GM18951 (cell line): ENCODE data around the gene CIT.

Experiments used
- POLR2A ChIP-seq: IDR thresholded peaks from 4 replicates; pipeline ENCODE4 v1.6.1; 2011; ENCODE audit warnings: mild to moderate bottlenecking; ENCODE audit not compliant: insufficient read length, insufficient read depth; ENCODE audit errors: extremely low read depth
- in situ Hi-C: fragments of 300-500 bp; cut with MboI; formaldehyde crosslinking; loops from one replicate; pipeline ENCODE4 v1.12.0; 2022; ENCODE audit warnings: low sequenced_read_pairs, mixed read lengths, inconsistent platforms; ENCODE audit not compliant: unreplicated experiment

Gene CIT

GRCh38 chr12:119840582-119840981 lies 36.5 kb downstream of the CIT start:
- in situ Hi-C loops: no loop called here
- no peak for TF ChIP-seq POLR2A

- in situ Hi-C loops: no loop called here
- no peak for TF ChIP-seq POLR2A
Measured at GRCh38 chr12:119840168-119840567, 37.0 kb downstream of the CIT start.

DNA sequence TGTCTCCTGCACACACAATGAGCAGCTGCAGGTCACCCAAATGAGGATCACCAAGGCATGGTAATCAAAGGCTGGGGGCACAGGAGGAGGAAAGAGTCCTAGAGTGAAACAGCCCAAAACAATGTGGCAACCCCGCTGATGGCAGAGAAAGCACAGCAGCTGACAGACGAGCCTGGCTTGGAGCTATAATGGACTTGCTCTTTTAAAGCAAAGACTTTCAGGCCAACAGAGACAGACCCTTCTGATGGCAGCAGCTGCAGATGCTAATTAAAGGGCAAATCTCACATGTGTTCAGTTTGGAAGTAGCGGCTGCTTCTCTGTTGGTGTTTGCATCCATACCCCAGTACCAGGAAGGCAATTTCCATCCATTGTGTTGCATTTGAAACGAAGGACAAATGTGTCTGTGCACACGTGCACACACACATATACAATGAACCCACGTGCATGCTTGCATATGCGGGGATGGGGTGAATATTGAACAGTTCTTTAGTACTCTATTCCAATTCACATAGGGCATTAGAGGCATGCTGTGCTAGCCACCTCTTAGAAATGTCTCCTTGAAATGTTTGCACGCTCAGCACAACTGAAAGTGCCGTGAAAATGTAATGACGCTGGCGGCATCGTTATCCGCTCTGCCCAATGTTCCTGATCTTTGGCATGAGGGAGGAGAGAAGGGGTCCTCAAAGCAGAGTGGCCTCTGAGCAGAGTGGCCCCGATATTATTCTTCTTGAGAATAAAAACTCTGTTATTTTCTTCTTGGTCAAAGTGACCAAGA lies 38.1 kb downstream of the CIT start:
- TF ChIP-seq POLR2A: no peak
- in situ Hi-C loops: no loop called here

GRCh38 chr12:119836781-119837180 lies 40.3 kb downstream of the CIT start:
- no peak for TF ChIP-seq POLR2A

DNA sequence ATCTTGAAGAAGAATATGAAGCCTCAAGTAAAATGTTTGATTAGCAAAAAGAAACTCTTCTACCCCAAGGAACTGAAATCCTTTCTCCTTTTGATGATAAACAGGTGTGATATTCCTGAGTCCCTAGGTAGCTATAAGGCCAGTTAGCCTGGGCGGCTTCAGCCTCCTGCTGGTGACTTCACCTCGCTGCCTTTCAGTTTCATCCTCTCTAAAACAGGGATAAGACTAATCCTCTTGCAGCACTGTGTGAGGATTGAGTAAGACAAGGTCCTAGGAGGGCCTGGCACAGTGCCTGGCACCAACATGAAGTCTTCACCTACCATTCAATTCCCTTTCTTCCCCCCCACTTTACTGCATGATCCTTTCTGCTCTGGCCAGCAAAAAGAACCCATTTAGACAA lies 42.1 kb downstream of the CIT start:
- TF ChIP-seq POLR2A: no peak
- in situ Hi-C loops: no loop called here

More at GRCh38 chr12:119836781-119837180, 40.3 kb downstream of the CIT start:
- in situ Hi-C loops: no loop called here

DNA sequence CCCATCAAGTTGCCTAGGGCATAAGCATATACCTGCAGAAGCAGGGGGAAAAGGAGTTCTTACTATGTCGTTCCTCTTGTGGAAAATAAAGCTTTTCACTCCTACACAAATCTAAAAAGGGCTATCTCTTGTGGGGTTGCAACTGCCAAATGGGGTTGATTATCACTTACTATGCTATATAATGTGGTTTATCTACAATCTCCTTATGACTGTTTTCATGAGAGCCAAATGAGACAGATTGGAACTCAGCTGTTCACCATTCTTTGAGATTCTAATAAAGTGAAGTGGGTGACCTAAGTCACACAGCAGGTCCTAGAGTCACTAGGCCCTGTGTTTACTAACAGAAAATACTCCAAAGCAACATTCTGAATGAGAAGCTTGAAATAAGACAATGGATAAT lies 47.7 kb downstream of the CIT start:
- in situ Hi-C loops: no loop called here
- TF ChIP-seq POLR2A: no peak

- no peak for TF ChIP-seq POLR2A
- in situ Hi-C loops: no loop called here
Measured at GRCh38 chr12:119828300-119828699, 48.8 kb downstream of the CIT start.

- TF ChIP-seq POLR2A: no peak
- in situ Hi-C loops: no loop called here
Measured at GRCh38 chr12:119827760-119828159, 49.4 kb downstream of the CIT start.

DNA sequence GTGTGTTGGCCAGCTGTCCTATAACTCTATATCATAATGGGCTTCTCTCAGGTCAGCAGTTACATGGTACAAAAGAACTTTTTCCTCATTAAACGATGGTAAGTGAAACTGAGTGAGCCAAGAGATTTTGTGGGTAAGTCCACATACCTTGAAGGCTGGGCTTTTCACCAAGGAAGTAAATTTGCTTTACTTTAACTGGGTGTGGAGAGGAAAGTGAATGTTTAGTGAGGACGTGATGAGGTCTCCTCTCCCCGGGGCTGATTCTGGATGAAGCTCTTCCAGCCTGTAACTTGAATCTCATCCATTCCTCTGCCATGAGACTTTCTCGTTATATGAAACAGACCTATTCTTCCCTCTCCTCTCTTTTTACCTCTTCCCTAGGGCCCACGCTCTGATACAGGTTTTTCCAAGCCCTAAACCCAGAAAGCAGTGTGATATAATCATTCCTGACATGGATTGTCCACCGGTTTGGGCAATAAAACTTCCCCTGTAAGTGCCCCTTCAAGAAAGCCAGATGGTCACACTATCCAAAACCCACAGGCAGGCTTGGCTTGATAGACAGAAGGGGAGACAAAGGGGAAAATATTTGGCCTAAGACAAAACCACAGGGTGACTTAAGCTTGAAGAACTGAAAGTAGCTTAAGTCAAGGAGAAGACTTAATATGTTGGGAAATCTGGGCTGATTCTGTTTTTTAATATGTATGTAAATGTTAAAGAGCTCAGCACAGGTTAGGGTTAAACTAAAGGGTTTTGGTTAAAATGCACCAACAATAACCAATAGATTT lies 50.3 kb downstream of the CIT start:
- TF ChIP-seq POLR2A: no peak
- in situ Hi-C loops: no loop called here

DNA sequence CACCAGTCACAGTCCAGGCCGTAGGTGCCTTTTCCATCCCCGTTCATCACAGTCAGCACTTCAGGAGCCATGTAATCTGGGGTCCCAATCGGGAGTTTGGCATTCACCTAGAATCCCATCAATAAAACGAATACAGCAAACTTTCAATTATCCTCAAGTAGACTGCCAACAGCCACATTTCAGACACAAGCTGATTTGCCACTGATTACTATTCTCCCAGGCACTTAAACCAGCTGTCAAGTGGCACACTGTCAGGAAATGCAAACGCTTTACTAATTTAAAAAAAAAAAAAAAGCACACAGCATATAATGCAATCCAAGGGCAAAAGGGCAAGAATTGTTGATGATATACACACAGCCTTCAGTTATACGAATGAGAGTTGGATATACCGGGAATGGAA lies 51.9 kb downstream of the CIT start:
- in situ Hi-C loops: no loop called here
- TF ChIP-seq POLR2A: no peak

DNA sequence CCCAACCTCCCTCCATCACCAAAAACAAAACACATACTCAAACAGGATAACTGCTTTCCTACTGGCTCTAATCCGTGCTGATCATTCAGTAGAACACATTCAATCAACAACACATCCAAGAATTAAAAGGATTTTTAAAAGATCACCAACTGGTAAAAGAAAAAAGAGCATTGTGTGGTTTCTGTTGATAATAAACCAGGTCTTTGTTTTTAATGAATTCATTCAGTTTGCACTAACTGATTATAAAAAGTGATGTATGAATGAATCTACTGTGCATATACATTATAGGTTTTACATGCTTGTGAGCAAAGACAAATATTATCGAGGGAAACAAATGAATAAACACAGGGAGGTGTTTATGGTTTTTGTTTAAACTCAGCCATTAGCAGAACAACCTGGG lies 55.1 kb downstream of the CIT start:
- in situ Hi-C loops: no loop called here
- TF ChIP-seq POLR2A: no peak

DNA sequence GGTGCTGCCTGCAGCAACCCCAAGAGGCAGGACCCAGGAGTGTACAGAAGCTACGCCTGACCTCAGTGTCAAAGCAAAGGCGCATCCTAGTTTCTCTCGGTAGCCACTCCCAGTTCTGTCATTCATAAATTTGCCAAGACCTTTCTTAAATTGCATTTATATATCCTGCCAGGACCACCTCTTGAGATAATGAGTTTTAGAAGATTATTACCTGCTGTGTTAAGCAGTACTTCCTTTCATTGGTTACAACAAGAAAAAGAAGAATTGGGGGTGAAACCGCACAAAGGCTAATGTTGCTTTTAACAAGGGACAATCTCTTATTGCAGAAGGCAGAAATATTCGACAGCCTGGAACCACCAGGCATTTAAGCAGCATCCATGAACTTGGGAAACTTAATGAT lies 57.8 kb downstream of the CIT start:
- no peak for TF ChIP-seq POLR2A
- in situ Hi-C loops: no loop called here

GRCh38 chr12:119817546-119818343 lies 59.4 kb downstream of the CIT start:
- in situ Hi-C loops: no loop called here
- no peak for TF ChIP-seq POLR2A
